Panc1 (cell line): ENCODE results near the gene PINLYP. TPM values are rescaled to one million over a fixed set of nuclear protein-coding genes. Genes with fewer than 3 reads are reported as not detected.

Source experiments
- ATAC-seq: fragments of 200-7000 bp; cut with Tn5 transposase; 2 replicates; pipeline ENCODE4 v1.9.1; 2020; ENCODE audit warnings: mild to moderate bottlenecking, moderate library complexity
- BruUV-seq: library from RNA; stranded (reverse); fragments of 400-500 nt; replicated peaks from 2 replicates; lab custom pipeline; 2021; lab: Mats Ljungman, UMichigan
- CTCF ChIA-PET: fragments of 300-600 bp; sonication (Branson Sonifier 250); formaldehyde crosslinking; loops from one replicate; lab custom pipeline; 2022; ENCODE audit warnings: antibody characterized with exemption; lab: Charles Lee
- POLR2A ChIA-PET: fragments of 300-600 bp; sonication (Branson Sonifier 250); formaldehyde crosslinking; loops from one replicate; lab custom pipeline; 2022; ENCODE audit warnings: antibody characterized with exemption; lab: Charles Lee
- DNase-seq: peaks from one replicate; pipeline ENCODE4 v3.0.0-alpha.2; 2010; ENCODE audit warnings: low read depth, low spot score
- H3K27ac ChIP-seq: 2 replicates; pipeline ENCODE4 v1.5.1; 2011; ENCODE audit warnings: mild to moderate bottlenecking, low read length, inconsistent platforms
- H3K27me3 ChIP-seq: fragments of 200-500 bp; sonication (Bioruptor generic); 2 replicates; pipeline ENCODE4 v1.6.0; 2014; ENCODE audit warnings: low read length, inconsistent platforms; ENCODE audit not compliant: control insufficient read depth, insufficient read depth
- H3K36me3 ChIP-seq: fragments of 200-500 bp; sonication (Bioruptor generic); 2 replicates; pipeline ENCODE4 v1.5.1; 2014; ENCODE audit warnings: inconsistent platforms, mild to moderate bottlenecking, low read length, moderate library complexity; ENCODE audit not compliant: control insufficient read depth, insufficient read depth
- H3K4me1 ChIP-seq: 2 replicates; pipeline ENCODE4 v1.5.1; 2011; ENCODE audit warnings: inconsistent platforms, mild to moderate bottlenecking, low read length, moderate library complexity; ENCODE audit not compliant: control insufficient read depth, insufficient read depth
- H3K4me3 ChIP-seq, 2 experiments: 2 replicates each; pipeline ENCODE4 v1.5.1; 2011 to 2012; ENCODE audit warnings: low read depth in 2 of 2, low read length in 2 of 2, mild to moderate bottlenecking in 2 of 2, inconsistent platforms in 1 of 2, moderate library complexity in 1 of 2
- H3K9me3 ChIP-seq: fragments of 200-500 bp; sonication (Bioruptor generic); 2 replicates; pipeline ENCODE4 v1.5.1; 2014; ENCODE audit warnings: low read depth, mild to moderate bottlenecking, inconsistent platforms, low read length, moderate library complexity; ENCODE audit not compliant: control insufficient read depth, insufficient read depth
- CTCF ChIP-seq: fragments of 450-650 bp; IDR thresholded peaks from 2 replicates; pipeline ENCODE4 v1.5.1; 2017; ENCODE audit warnings: mild to moderate bottlenecking
- POLR2AphosphoS5 ChIP-seq: IDR thresholded peaks from 2 replicates; pipeline ENCODE4 v1.6.1; 2012; ENCODE audit warnings: mild to moderate bottlenecking, low read depth, low read length, moderate library complexity
- REST ChIP-seq, 2 experiments: IDR thresholded peaks; 2 replicates each; pipeline ENCODE4 v1.6.1; 2011 to 2012; ENCODE audit warnings: low read depth in 2 of 2, control low read depth in 1 of 2, low read length in 1 of 2, mild to moderate bottlenecking in 1 of 2, moderate library complexity in 1 of 2; ENCODE audit not compliant: insufficient read depth in 1 of 2
- SIN3A ChIP-seq: IDR thresholded peaks from 2 replicates; pipeline ENCODE4 v1.6.1; 2012; ENCODE audit warnings: low read depth, mild to moderate bottlenecking, low read length, moderate library complexity, borderline replicate concordance; ENCODE audit not compliant: insufficient read depth
- TCF7L2 ChIP-seq: IDR thresholded peaks from 2 replicates; pipeline ENCODE4 v1.6.1; 2011; ENCODE audit warnings: mild to moderate bottlenecking, low read depth, low read length, inconsistent platforms
- in situ Hi-C: cut with HindIII; loops from 2 replicates; pipeline ENCODE4 v1.10.0; 2016; ENCODE audit warnings: low sequenced_read_pairs, low pct_unique_long_range_greater_than_20kb
- intact Hi-C: fragments of 100-400 bp; cut with micrococcal nuclease; formaldehyde crosslinking; loops from one replicate; pipeline ENCODE4 v1.10.0; 2022; ENCODE audit not compliant: unreplicated experiment
- total RNA-seq: library from RNA; stranded (reverse); gene quantifications from one replicate; pipeline ENCODE4 v1.2.1, GENCODE V29; 2021; ENCODE audit not compliant: unreplicated experiment

PINLYP gene
- total RNA-seq, 1 experiment from 2014 or later, result 0.21 TPM

GRCh38 chr19:43622956-43623355, 47.4 kb downstream of the PINLYP start:
- no peaks in the 10 kb centered on the region for H3K9me3 ChIP-seq
- H3K27me3 ChIP-seq, result no peaks in the 10 kb centered on the region
- H3K27ac ChIP-seq, result no peak overlapping the region
- H3K36me3 ChIP-seq, result no peaks in the 10 kb centered on the region
- ChIA-PET POLR2A (no interaction called here), CTCF (no interaction called here)
- no peak for DNase-seq
- TF ChIP-seq CTCF (no peak), SIN3A (no peak)
- H3K4me3 ChIP-seq, result no peak overlapping the region
- in situ Hi-C loops (no loop called here), intact Hi-C loops (no loop called here)
- BruUV-seq, result no TSS peak
- ATAC-seq, result no peak
- H3K4me1 ChIP-seq, result no peaks in the 10 kb centered on the region

- H3K27me3 ChIP-seq, result no peaks in the 10 kb centered on the region
- ChIA-PET CTCF (no interaction called here), POLR2A (no interaction called here)
- H3K36me3 ChIP-seq, result no peaks in the 10 kb centered on the region
- BruUV-seq, result no TSS peak
- H3K4me1 ChIP-seq, result no peaks in the 10 kb centered on the region
- H3K4me3 ChIP-seq, result no peak overlapping the region
- H3K27ac ChIP-seq, result no peak overlapping the region
- TF ChIP-seq REST (IDR thresholded peaks at IDR 0.05; ENCODE audit: insufficient read depth in 1 of 2, low read depth in 2 of 2, low read length in 1 of 2) (no peak), CTCF (no peak), POLR2AphosphoS5 (no peak), SIN3A (no peak), TCF7L2 (no peak)
- in situ Hi-C loops (no loop called here), intact Hi-C loops (no loop called here)
- H3K9me3 ChIP-seq, result no peaks in the 10 kb centered on the region
- ATAC-seq (no peak), DNase-seq (no peak)
Measured at GRCh38 chr19:43623889-43624670, 48.5 kb downstream of the PINLYP start.
